Smooth muscle cell of the brain vasculature (primary cell): ENCODE data around the gene VIL1.

Source experiments
- DNase-seq: peaks from one replicate; pipeline ENCODE4 v3.0.0-alpha.2; 2012; ENCODE audit warnings: low read depth, low spot score

VIL1 gene

GRCh38 chr2:218395090-218395444 lies 23.9 kb upstream of the VIL1 start:
- no peak for DNase-seq

GRCh38 chr2:218395456-218395825 lies 23.5 kb upstream of the VIL1 start:
- DNase-seq, result no peak

GRCh38 chr2:218395826-218396687 lies 22.9 kb upstream of the VIL1 start:
- peak; percentile 92 for DNase-seq

GRCh38 chr2:218396688-218397462 lies 22.0 kb upstream of the VIL1 start:
- no peak for DNase-seq

GRCh38 chr2:218397463-218397819 lies 21.5 kb upstream of the VIL1 start:
- no peak for DNase-seq

GRCh38 chr2:218397820-218398436 lies 21.0 kb upstream of the VIL1 start:
- no peak for DNase-seq

- DNase-seq, result no peak
Observed at GRCh38 chr2:218398437-218399390, 20.2 kb upstream of the VIL1 start.

- peak; percentile 86 for DNase-seq
Observed at GRCh38 chr2:218399391-218400166, 19.3 kb upstream of the VIL1 start, which contains the start of gene CTDSP1. Gene CTDSP1 (plus strand): TSS chr2:218399868. CDS start chr2:218400091, 223 bp downstream.

GRCh38 chr2:218400167-218400929 lies 18.6 kb upstream of the VIL1 start:
- DNase-seq, result no peak

GRCh38 chr2:218400930-218401881 lies 17.7 kb upstream of the VIL1 start:
- DNase-seq, result no peak

GRCh38 chr2:218401890-218402289 lies 17.0 kb upstream of the VIL1 start:
- DNase-seq, result no peak

GRCh38 chr2:218402491-218402901 lies 16.4 kb upstream of the VIL1 start:
- DNase-seq, result no peak

GRCh38 chr2:218402911-218403411 lies 16.0 kb upstream of the VIL1 start:
- DNase-seq, result no peak

- DNase-seq, result no peak
Observed at GRCh38 chr2:218403810-218404209, 15.1 kb upstream of the VIL1 start.

- DNase-seq, result no peak
Observed at GRCh38 chr2:218404351-218405085, 14.4 kb upstream of the VIL1 start.

GRCh38 chr2:218405086-218405745 lies 13.7 kb upstream of the VIL1 start:
- DNase-seq, result no peak

GRCh38 chr2:218405746-218406208 lies 13.1 kb upstream of the VIL1 start:
- DNase-seq, result no peak
